Glutamatergic neuron (in vitro differentiated cells): ENCODE measurements around the gene CUL7. TPM values are rescaled to one million over a fixed set of nuclear protein-coding genes. Genes with fewer than 3 reads are reported as not detected.

ENCODE experiments used
- DNase-seq: peaks from one replicate; pipeline ENCODE4 v3.0.0; 2022
- H3K27ac Mint-ChIP-seq: one replicate; pipeline ENCODE4 v1.8.0; 2020; ENCODE audit warnings: mild to moderate bottlenecking, mixed read lengths, inconsistent platforms; ENCODE audit not compliant: unreplicated experiment
- H3K27me3 Mint-ChIP-seq: one replicate; pipeline ENCODE4 v1.8.0; 2020; ENCODE audit warnings: mild to moderate bottlenecking, moderate library complexity, mixed read lengths, inconsistent platforms; ENCODE audit not compliant: unreplicated experiment
- H3K36me3 Mint-ChIP-seq: one replicate; pipeline ENCODE4 v1.8.0; 2020; ENCODE audit warnings: mild to moderate bottlenecking, mixed read lengths, inconsistent platforms; ENCODE audit not compliant: unreplicated experiment
- H3K4me1 Mint-ChIP-seq: one replicate; pipeline ENCODE4 v1.8.0; 2020; ENCODE audit warnings: mild to moderate bottlenecking, low read depth, mixed read lengths, inconsistent platforms; ENCODE audit not compliant: unreplicated experiment
- H3K4me3 Mint-ChIP-seq: one replicate; pipeline ENCODE4 v1.8.0; 2020; ENCODE audit warnings: mild to moderate bottlenecking, mixed read lengths, inconsistent platforms; ENCODE audit not compliant: unreplicated experiment
- H3K9me3 Mint-ChIP-seq: one replicate; pipeline ENCODE4 v1.8.0; 2020; ENCODE audit warnings: mild to moderate bottlenecking, moderate library complexity, mixed read lengths, inconsistent platforms; ENCODE audit not compliant: unreplicated experiment
- CTCF ChIP-seq: fragments of 200-600 bp; sonication (generic); IDR thresholded peaks from one replicate; pipeline ENCODE4 v1.5.0; 2021; ENCODE audit not compliant: partially characterized antibody, unreplicated experiment
- total RNA-seq: library from RNA; stranded (reverse); fragmentation: NEBNext Ultra II Directional; extraction: Animal tissue kit (Norgen Biotek cat#: 25700); gene quantifications from one replicate; pipeline ENCODE4 v1.2.1, GENCODE V29; 2021; ENCODE audit not compliant: unreplicated experiment

Gene CUL7
- total RNA-seq, 1 donor from 2014 or later, result 43.3 TPM

DNA sequence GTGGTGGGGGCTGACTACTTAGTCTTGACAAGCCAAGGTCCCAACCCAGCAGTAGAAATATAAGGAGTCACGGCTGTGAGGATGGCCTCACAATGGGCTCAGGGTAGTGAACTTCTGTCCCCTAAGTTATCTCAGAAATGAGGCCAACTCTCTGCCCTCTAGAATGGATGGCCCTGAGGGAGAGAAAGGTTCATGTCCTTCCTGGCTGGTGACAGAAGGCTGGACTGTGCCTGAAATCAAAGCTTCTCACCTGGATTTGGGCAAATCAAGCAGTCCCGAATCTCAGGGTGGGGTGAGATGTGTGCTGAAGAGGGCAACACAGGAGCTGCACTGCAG is 19.5 kb downstream of the CUL7 start:
- Mint-ChIP-seq H3K4me1 (peaks cover 2% of the 10 kb centered on the region), H3K4me3 (no peak overlapping the region), H3K9me3 (no peaks in the 10 kb centered on the region), H3K27me3 (peaks cover 7% of the 10 kb centered on the region), H3K27ac (no peak overlapping the region), H3K36me3 (no peaks in the 10 kb centered on the region)
- no peak for TF ChIP-seq CTCF
- DNase-seq, result no peak

- H3K36me3 Mint-ChIP-seq, result no peaks in the 10 kb centered on the region
- DNase-seq, result no peak
- peaks cover 2% of the 10 kb centered on the region for H3K4me1 Mint-ChIP-seq
- TF ChIP-seq CTCF, result no peak
- no peak overlapping the region for H3K4me3 Mint-ChIP-seq
- H3K27ac Mint-ChIP-seq, result peak overlapping the region; percentile 5
- peaks cover 4% of the 10 kb centered on the region for H3K27me3 Mint-ChIP-seq
- no peaks in the 10 kb centered on the region for H3K9me3 Mint-ChIP-seq
Measured at GRCh38 chr6:43033496-43034189, 20.0 kb downstream of the CUL7 start.

GRCh38 chr6:43032326-43032725 is 21.3 kb downstream of the CUL7 start:
- no peaks in the 10 kb centered on the region for H3K9me3 Mint-ChIP-seq
- H3K27ac Mint-ChIP-seq, result no peak overlapping the region
- DNase-seq, result no peak
- H3K4me3 Mint-ChIP-seq, result no peak overlapping the region
- H3K36me3 Mint-ChIP-seq, result no peaks in the 10 kb centered on the region
- H3K4me1 Mint-ChIP-seq, result peaks cover 2% of the 10 kb centered on the region
- TF ChIP-seq CTCF, result no peak
- peaks cover 2% of the 10 kb centered on the region for H3K27me3 Mint-ChIP-seq

- H3K4me3 Mint-ChIP-seq, result no peak overlapping the region
- DNase-seq, result no peak
- H3K4me1 Mint-ChIP-seq, result no peaks in the 10 kb centered on the region
- H3K27ac Mint-ChIP-seq, result no peak overlapping the region
- peaks cover 2% of the 10 kb centered on the region for H3K27me3 Mint-ChIP-seq
- peaks cover 1% of the 10 kb centered on the region for H3K9me3 Mint-ChIP-seq
- TF ChIP-seq CTCF, result no peak
- no peaks in the 10 kb centered on the region for H3K36me3 Mint-ChIP-seq
Measured at GRCh38 chr6:43029120-43029519, 24.5 kb downstream of the CUL7 start.

DNA sequence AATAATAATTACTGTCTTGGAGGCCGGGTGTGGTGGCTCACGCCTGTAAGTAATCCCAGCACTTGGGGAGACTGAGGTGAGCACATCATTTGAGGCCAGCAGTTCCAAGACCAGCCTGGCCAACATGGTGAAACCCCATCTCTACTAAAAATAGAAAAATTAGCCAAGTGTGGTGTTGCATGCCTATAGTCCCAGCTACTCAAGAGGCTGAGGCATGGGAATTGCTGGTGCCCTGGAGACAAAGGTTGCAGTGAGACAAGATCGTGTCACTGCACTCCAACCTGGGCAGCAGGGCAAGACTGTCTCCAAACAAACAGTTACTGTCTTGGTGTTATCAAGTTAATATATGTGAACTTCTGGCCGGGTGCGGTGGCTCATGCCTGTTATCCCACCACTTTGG is 27.3 kb downstream of the CUL7 start:
- Mint-ChIP-seq H3K9me3 (peaks cover 5% of the 10 kb centered on the region), H3K27ac (no peak overlapping the region), H3K4me1 (no peaks in the 10 kb centered on the region), H3K27me3 (peaks cover 3% of the 10 kb centered on the region), H3K4me3 (no peak overlapping the region), H3K36me3 (no peaks in the 10 kb centered on the region)
- no peak for TF ChIP-seq CTCF
- DNase-seq, result no peak
